HEK293T (cell line): ENCODE data around the gene MRPL21.

ENCODE experiments used
- CTCF ChIA-PET: fragments of 350-600 bp; formaldehyde crosslinking; extraction: SDS; loops from one replicate; lab custom pipeline; 2021; ENCODE audit warnings: antibody characterized with exemption, inconsistent platforms; lab: Yijun Ruan, JAX
- POLR2A ChIA-PET: fragments of 350-600 bp; formaldehyde crosslinking; extraction: SDS; loops from one replicate; lab custom pipeline; 2020; ENCODE audit warnings: antibody characterized with exemption, inconsistent platforms; lab: Yijun Ruan, JAX
- DNase-seq: peaks from one replicate; pipeline ENCODE4 v3.0.0; 2012; ENCODE audit warnings: mixed read lengths; ENCODE audit errors: extremely low spot score
- ARNT ChIP-seq: fragments of 450-650 bp; IDR thresholded peaks from 2 replicates; pipeline ENCODE4 v1.6.1; 2017; ENCODE audit warnings: mild to moderate bottlenecking
- BHLHE40 ChIP-seq: fragments of 450-650 bp; IDR thresholded peaks from 2 replicates; pipeline ENCODE4 v1.6.1; 2016; ENCODE audit warnings: mild to moderate bottlenecking, moderate library complexity, borderline replicate concordance
- CTBP1 ChIP-seq: fragments of 450-650 bp; IDR thresholded peaks from 2 replicates; pipeline ENCODE4 v1.6.1; 2016; ENCODE audit warnings: borderline replicate concordance
- ELF4 ChIP-seq: fragments of 450-650 bp; IDR thresholded peaks from 2 replicates; pipeline ENCODE4 v1.6.1; 2017; ENCODE audit warnings: antibody characterized with exemption
- FOXA1 ChIP-seq: fragments of 450-650 bp; IDR thresholded peaks from 2 replicates; pipeline ENCODE4 v1.6.1; 2016; ENCODE audit warnings: mild to moderate bottlenecking
- FOXK2 ChIP-seq: fragments of 450-650 bp; IDR thresholded peaks from 2 replicates; pipeline ENCODE4 v1.6.1; 2016; ENCODE audit warnings: mild to moderate bottlenecking
- FOXM1 ChIP-seq: fragments of 450-650 bp; IDR thresholded peaks from 2 replicates; pipeline ENCODE4 v1.6.1; 2017; ENCODE audit warnings: mild to moderate bottlenecking, borderline replicate concordance
- HDGF ChIP-seq: fragments of 450-650 bp; IDR thresholded peaks from 2 replicates; pipeline ENCODE4 v1.6.1; 2017; ENCODE audit warnings: antibody characterized with exemption, borderline replicate concordance
- L3MBTL2 ChIP-seq: fragments of 450-650 bp; conservative IDR thresholded peaks from 2 replicates; pipeline ENCODE4 v1.6.1; 2016; ENCODE audit warnings: mild to moderate bottlenecking
- LEF1 ChIP-seq: fragments of 450-650 bp; IDR thresholded peaks from 2 replicates; pipeline ENCODE4 v1.6.1; 2017; ENCODE audit warnings: mild to moderate bottlenecking, borderline replicate concordance
- NFRKB ChIP-seq: fragments of 450-650 bp; IDR thresholded peaks from 2 replicates; pipeline ENCODE4 v1.6.1; 2016; ENCODE audit warnings: mild to moderate bottlenecking, moderate library complexity
- SP1 ChIP-seq: fragments of 450-650 bp; IDR thresholded peaks from 2 replicates; pipeline ENCODE4 v1.6.1; 2017
- SUZ12 ChIP-seq: fragments of 450-650 bp; IDR thresholded peaks from 2 replicates; pipeline ENCODE4 v1.6.1; 2016; ENCODE audit warnings: mild to moderate bottlenecking
- TARDBP ChIP-seq: fragments of 450-650 bp; IDR thresholded peaks from 2 replicates; pipeline ENCODE4 v1.6.1; 2016
- ZNF384 ChIP-seq: fragments of 450-650 bp; IDR thresholded peaks from 2 replicates; pipeline ENCODE4 v1.6.1; 2016
- TF ChIP-seq, protein P1 (sequence below): fragments of 450-650 bp; IDR thresholded peaks from 2 replicates; pipeline ENCODE4 v1.6.1; 2016

The MRPL21 gene

DNA sequence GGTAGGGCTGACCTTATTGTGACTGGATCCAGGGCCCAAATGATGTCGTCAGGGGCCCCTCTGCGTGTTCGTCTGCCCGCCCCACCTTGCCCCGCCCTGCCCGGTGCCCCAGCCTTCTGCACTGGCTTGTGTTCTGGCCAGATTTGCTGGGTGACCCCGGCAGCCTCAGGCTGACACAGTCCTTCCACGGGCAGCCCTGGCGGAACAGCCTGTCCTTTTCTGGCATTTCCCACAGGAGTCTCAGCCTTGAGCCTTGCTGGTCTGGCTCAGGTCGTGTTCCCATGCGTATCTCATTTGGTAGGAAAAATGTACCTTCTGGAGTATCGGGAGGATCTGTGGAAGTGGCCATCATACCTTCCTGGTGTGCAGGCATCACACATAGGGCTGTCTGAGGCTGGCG is 31.0 kb upstream of the MRPL21 start:
- DNase-seq, result no peak
- POLR2A ChIA-PET, result no interaction called here
- TF ChIP-seq NFRKB (no peak), HDGF (no peak), TARDBP (no peak), L3MBTL2 (no peak), ZNF384 (no peak), FOXA1 (no peak), SUZ12 (no peak)
- CTCF ChIA-PET, result no interaction called here

DNA sequence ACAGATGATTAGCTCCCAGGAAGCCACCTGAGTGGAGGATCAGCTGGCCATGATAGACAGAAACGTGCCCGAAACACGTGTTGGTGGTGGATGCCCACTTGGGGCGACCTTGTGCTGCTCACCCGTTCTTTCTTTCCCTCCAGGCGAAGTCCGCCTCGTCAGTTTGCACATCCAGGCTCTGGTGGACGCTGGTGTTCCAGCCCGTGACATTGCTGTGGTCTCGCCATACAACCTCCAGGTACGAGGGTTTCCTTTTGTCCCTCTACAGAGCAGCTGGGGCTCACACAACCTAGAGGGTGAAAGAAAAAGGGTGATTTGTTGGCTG is 30.7 kb upstream of the MRPL21 start:
- TF ChIP-seq, protein P1, sequence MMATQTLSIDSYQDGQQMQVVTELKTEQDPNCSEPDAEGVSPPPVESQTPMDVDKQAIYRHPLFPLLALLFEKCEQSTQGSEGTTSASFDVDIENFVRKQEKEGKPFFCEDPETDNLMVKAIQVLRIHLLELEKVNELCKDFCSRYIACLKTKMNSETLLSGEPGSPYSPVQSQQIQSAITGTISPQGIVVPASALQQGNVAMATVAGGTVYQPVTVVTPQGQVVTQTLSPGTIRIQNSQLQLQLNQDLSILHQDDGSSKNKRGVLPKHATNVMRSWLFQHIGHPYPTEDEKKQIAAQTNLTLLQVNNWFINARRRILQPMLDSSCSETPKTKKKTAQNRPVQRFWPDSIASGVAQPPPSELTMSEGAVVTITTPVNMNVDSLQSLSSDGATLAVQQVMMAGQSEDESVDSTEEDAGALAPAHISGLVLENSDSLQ, result no peak
- no peak for TF ChIP-seq TARDBP
- TF ChIP-seq SUZ12, result no peak
- no peak for TF ChIP-seq NFRKB
- no peak for TF ChIP-seq HDGF
- no peak for TF ChIP-seq L3MBTL2
- no peak for TF ChIP-seq CTBP1
- no peak for TF ChIP-seq LEF1
- TF ChIP-seq FOXK2, result no peak
- TF ChIP-seq SP1, result no peak
- TF ChIP-seq ELF4, result no peak
- TF ChIP-seq FOXA1, result no peak
- no peak for TF ChIP-seq BHLHE40
- TF ChIP-seq ZNF384, result no peak
- ChIA-PET POLR2A (no interaction called here), CTCF (no interaction called here)
- DNase-seq, result no peak

DNA sequence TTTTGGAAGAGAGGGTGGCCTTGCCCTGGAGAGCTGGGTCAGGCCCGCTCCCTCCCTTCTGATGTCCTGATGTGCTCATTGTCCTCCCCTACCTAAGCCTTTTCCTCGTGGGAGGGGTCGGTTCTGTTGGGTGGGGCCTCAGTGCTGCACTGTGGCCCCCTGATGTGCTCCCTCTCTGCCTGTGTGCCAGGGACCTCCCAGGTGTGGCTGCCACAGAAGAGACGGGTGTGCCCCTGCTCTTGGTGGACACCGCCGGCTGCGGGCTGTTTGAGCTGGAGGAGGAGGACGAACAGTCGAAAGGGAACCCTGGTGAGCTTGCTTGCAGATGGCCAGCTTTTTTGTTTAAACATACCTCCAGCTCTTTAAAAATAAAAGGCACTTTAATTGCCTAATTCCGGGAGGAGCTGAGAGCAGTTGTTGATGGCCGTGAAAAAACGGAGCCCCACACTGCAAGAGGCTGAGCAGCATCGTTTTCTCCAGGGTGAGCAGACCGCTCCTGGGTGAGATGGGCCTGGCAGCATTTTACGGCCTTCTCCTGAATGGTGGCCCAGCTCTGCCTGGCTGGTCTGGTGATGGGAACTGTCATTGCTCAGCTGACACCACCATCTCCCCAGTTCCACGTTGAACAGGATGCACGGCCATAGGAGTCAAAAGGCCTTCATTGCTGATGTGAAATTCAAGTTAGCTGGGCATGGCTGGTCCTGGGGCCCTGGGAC is 30.1 kb upstream of the MRPL21 start:
- no peak for DNase-seq

DNA sequence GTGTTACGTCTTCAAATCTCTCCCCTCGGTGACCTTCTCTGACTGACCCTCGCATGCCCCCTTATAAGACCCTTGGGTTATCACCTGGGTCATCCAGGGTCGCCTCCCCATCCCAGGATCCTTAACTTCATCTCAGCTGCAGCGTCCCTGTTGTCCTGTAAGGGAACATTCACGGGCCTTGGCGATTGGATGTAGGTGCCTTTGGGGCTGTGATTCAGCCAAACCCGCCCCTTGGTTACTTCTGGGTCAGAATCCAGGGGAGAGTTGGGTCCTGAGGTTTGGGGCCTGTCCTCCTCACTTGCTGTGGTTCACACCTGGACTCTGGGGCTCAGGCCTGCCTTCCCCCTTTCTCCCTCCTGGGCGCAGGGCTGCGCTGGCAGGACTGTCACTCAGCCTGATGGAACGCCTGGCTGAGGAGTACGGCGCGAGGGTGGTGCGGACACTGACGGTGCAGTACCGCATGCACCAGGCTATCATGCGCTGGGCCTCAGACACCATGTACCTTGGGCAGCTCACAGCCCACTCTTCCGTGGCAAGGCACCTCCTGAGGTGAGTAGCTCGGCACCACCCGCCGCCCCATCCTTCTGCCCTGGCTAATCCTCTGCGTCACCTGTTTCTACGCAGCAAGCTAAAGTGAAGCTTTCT is 29.4 kb upstream of the MRPL21 start:
- CTCF ChIA-PET, result no interaction called here
- DNase-seq, result no peak
- POLR2A ChIA-PET, result no interaction called here
- TF ChIP-seq LEF1 (no peak), L3MBTL2 (no peak), CTBP1 (no peak), NFRKB (no peak), SP1 (no peak), SUZ12 (no peak), FOXK2 (no peak), ELF4 (no peak), TARDBP (no peak), FOXA1 (no peak), BHLHE40 (no peak), HDGF (no peak), ZNF384 (no peak), FOXM1 (no peak), ARNT (no peak)
- TF ChIP-seq, protein P1, result no peak

More for the DNA sequence above, 30.1 kb upstream of the MRPL21 start:
- POLR2A ChIA-PET, result no interaction called here
- TF ChIP-seq HDGF, result no peak
- TF ChIP-seq, protein P1, result no peak
- TF ChIP-seq FOXA1, result no peak
- TF ChIP-seq ARNT, result no peak
- TF ChIP-seq NFRKB, result no peak
- no peak for TF ChIP-seq TARDBP
- no peak for TF ChIP-seq SP1
- no peak for TF ChIP-seq BHLHE40
- TF ChIP-seq ELF4, result no peak
- no peak for TF ChIP-seq LEF1
- TF ChIP-seq CTBP1, result no peak
- no peak for TF ChIP-seq L3MBTL2
- TF ChIP-seq ZNF384, result no peak
- no peak for TF ChIP-seq SUZ12
- TF ChIP-seq FOXK2, result no peak
- no peak for TF ChIP-seq FOXM1
- CTCF ChIA-PET, result no interaction called here

DNA sequence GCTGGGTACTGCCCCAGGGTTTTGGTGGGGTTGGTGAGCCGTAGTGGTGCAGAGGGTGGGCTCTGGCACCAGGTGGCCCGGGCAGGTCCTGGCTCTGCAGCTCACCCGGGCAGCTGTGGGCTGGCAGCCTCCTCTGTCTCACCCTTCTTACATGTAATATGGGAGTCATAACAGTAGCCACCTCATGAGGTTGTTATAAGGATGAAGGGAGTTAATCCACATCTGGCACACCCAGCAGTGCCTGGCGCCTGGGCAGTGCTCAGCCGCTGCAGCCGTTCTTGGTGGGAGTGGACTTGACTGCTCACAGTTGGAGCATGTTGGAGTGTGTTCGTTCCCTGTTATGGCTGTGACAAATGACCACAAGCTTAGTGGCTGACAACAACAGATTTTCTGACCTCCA is 28.7 kb upstream of the MRPL21 start:
- TF ChIP-seq SP1, result no peak
- no peak for TF ChIP-seq SUZ12
- no peak for TF ChIP-seq ZNF384
- TF ChIP-seq FOXM1, result no peak
- no peak for TF ChIP-seq ARNT
- no peak for TF ChIP-seq FOXA1
- no peak for TF ChIP-seq LEF1
- TF ChIP-seq TARDBP, result no peak
- TF ChIP-seq L3MBTL2, result no peak
- TF ChIP-seq NFRKB, result no peak
- TF ChIP-seq, protein P1, result no peak
- no peak for TF ChIP-seq ELF4
- no peak for TF ChIP-seq FOXK2
- no peak for TF ChIP-seq BHLHE40
- TF ChIP-seq HDGF, result no peak
- ChIA-PET POLR2A (no interaction called here), CTCF (no interaction called here)
- DNase-seq, result no peak
